B cell (primary cell): ENCODE measurements around the gene TMEM86B. TPM values are rescaled to one million over a fixed set of nuclear protein-coding genes. Genes with fewer than 3 reads are reported as not detected.

Experiments used
- ATAC-seq: fragments of 200-7000 bp; cut with Tn5 transposase; one replicate; pipeline ENCODE4 v1.10.0; 2021; ENCODE audit warnings: low read depth, mild to moderate bottlenecking, moderate number of reproducible peaks, moderate library complexity
- CTCF ChIA-PET: fragments of 350-600 bp; sonication (Branson Sonifier 250); formaldehyde crosslinking; loops from one replicate; lab custom pipeline; 2021; ENCODE audit warnings: antibody characterized with exemption, inconsistent platforms; lab: Charles Lee
- POLR2A ChIA-PET: fragments of 350-600 bp; sonication (Branson Sonifier 250); formaldehyde crosslinking; loops from one replicate; lab custom pipeline; 2021; ENCODE audit warnings: antibody characterized with exemption; lab: Charles Lee
- DNase-seq: peaks from one replicate; pipeline ENCODE4 v3.0.0; 2013
- H2AFZ ChIP-seq: 2 replicates; pipeline ENCODE4 v1.6.1; 2012; ENCODE audit warnings: mild to moderate bottlenecking, low read depth, low read length; ENCODE audit not compliant: insufficient read depth, poor library complexity, severe bottlenecking
- H3K27ac ChIP-seq, 2 donors: 1 replicate in 1 of 2; 2 replicates in 1 of 2; pipeline ENCODE4 v1.5.1; 2012 to 2013; ENCODE audit warnings: low read length in 2 of 2, mild to moderate bottlenecking in 2 of 2, moderate library complexity in 1 of 2
- H3K27me3 ChIP-seq, 4 experiments: fragments of 200-600 bp in 1 of 4; sonication (generic) in 1 of 4; replicated peaks in 1 of 4; 1 replicate in 2 of 4; 2 replicates in 2 of 4; pipeline versions ENCODE4 v1.6.1 to v1.7.0; 2013 to 2016; ENCODE audit warnings: low read length in 3 of 4, mild to moderate bottlenecking in 2 of 4, mixed read lengths in 1 of 4, moderate library complexity in 1 of 4; ENCODE audit not compliant: insufficient read depth in 4 of 4, control insufficient read depth in 3 of 4; ENCODE audit errors: control extremely low read depth in 1 of 4
- H3K36me3 ChIP-seq, 2 experiments: replicated peaks in 1 of 2; 1 replicate in 1 of 2; 2 replicates in 1 of 2; pipeline versions ENCODE4 v1.6.1 to v1.7.1; 2013; ENCODE audit warnings: low read length in 1 of 2; ENCODE audit not compliant: insufficient read depth in 2 of 2, control insufficient read depth in 1 of 2; ENCODE audit errors: control extremely low read depth in 1 of 2, extremely low read depth in 1 of 2
- H3K4me1 ChIP-seq, 2 donors: fragments of 200-600 bp in 1 of 2; sonication (generic) in 1 of 2; 1 replicate in 1 of 2; 2 replicates in 1 of 2; pipeline versions ENCODE4 v1.5.1 to v1.6.1; 2013 to 2017; ENCODE audit warnings: low read length in 2 of 2; ENCODE audit not compliant: control insufficient read depth in 2 of 2, insufficient read depth in 2 of 2
- H3K4me2 ChIP-seq: replicated peaks from 2 replicates; pipeline ENCODE3; 2012; ENCODE audit warnings: mild to moderate bottlenecking, low read depth, low read length; ENCODE audit not compliant: poor library complexity, severe bottlenecking
- H3K4me3 ChIP-seq, 5 experiments: fragments of 200-600 bp in 1 of 5; sonication (generic) in 1 of 5; 1 replicate in 3 of 5; 2 replicates in 2 of 5; pipeline versions ENCODE4 v1.5.1 to v1.7.0; 2011 to 2016; ENCODE audit warnings: low read length in 4 of 5, mild to moderate bottlenecking in 4 of 5, low read depth in 2 of 5, control low read depth in 1 of 5, moderate library complexity in 1 of 5; ENCODE audit not compliant: insufficient read depth in 1 of 5; ENCODE audit errors: control extremely low read depth in 1 of 5, extremely low read depth in 1 of 5
- H3K79me2 ChIP-seq: fragments of 200-600 bp; sonication (generic); one replicate; pipeline ENCODE4 v1.6.0; 2016; ENCODE audit warnings: low read length; ENCODE audit not compliant: control insufficient read depth, insufficient read depth
- H3K9ac ChIP-seq: fragments of 200-600 bp; sonication (generic); 2 replicates; pipeline ENCODE4 v1.6.1; 2017; ENCODE audit warnings: mild to moderate bottlenecking, low read length, moderate library complexity
- H3K9me3 ChIP-seq, 3 donors: one replicate each; pipeline versions ENCODE4 v1.6.1 to v1.7.1; 2013; ENCODE audit warnings: low read length in 2 of 3; ENCODE audit not compliant: control insufficient read depth in 2 of 3, insufficient read depth in 1 of 3; ENCODE audit errors: control extremely low read depth in 1 of 3
- H4K20me1 ChIP-seq: 2 replicates; pipeline ENCODE4 v1.6.0; 2012; ENCODE audit warnings: mild to moderate bottlenecking, low read length; ENCODE audit not compliant: insufficient read depth, control insufficient read depth, poor library complexity, severe bottlenecking
- H3K27ac Mint-ChIP-seq: one replicate; pipeline ENCODE4 v1.8.0; 2021; ENCODE audit warnings: mixed read lengths
- H3K27me3 Mint-ChIP-seq: one replicate; pipeline ENCODE4 v1.8.0; 2021; ENCODE audit warnings: mixed read lengths
- H3K4me1 Mint-ChIP-seq: one replicate; pipeline ENCODE4 v1.8.0; 2021; ENCODE audit warnings: mixed read lengths
- H3K4me3 Mint-ChIP-seq: one replicate; pipeline ENCODE4 v1.8.0; 2021; ENCODE audit warnings: mixed read lengths
- H3K9me3 Mint-ChIP-seq: one replicate; pipeline ENCODE4 v1.8.0; 2022; ENCODE audit warnings: mixed read lengths; ENCODE audit not compliant: insufficient read depth
- EZH2 ChIP-seq: IDR thresholded peaks from 2 replicates; pipeline ENCODE4 v1.6.1; 2012; ENCODE audit warnings: borderline replicate concordance, low read depth, mild to moderate bottlenecking, moderate library complexity, low read length; ENCODE audit not compliant: insufficient read depth, poor library complexity, severe bottlenecking
- WGBS: methylation state at CpG from one replicate; pipeline ENCODE4 v1.1.5; 2013; ENCODE audit warnings: missing lambda C conversion rate; ENCODE audit not compliant: insufficient coverage; 5-methylcytosine and 5-hydroxymethylcytosine counted together
- intact Hi-C: fragments of 100-400 bp; cut with micrococcal nuclease; formaldehyde crosslinking; loops from one replicate; pipeline ENCODE4 v1.10.0; 2022
- polyA plus RNA-seq: library from polyadenylated mRNA; depleted of rRNA; stranded (reverse); fragments of >200 nt; gene quantifications from 2 replicates; pipeline ENCODE4 v1.2.3, GENCODE V29; 2012
- total RNA-seq, 2 donors: library from RNA; stranded (reverse); fragments of 120-200 nt in 1 of 2; gene quantifications; 1 replicate in 1 of 2; 2 replicates in 1 of 2; pipeline versions ENCODE4 v1.2.3 to v1.2.4, GENCODE V29; 2013 to 2022
- TF ChIP-seq, protein P1 (sequence below): fragments of 200-600 bp; IDR thresholded peaks from one replicate; pipeline ENCODE4 v1.8.0; 2022; ENCODE audit warnings: antibody characterized with exemption, mild to moderate bottlenecking

Gene TMEM86B
- total and polyA plus RNA-seq, 2 donors (not counting 1 experiment from before 2014, with no cell fraction given), result 13.6 to 20.7 TPM

DNA sequence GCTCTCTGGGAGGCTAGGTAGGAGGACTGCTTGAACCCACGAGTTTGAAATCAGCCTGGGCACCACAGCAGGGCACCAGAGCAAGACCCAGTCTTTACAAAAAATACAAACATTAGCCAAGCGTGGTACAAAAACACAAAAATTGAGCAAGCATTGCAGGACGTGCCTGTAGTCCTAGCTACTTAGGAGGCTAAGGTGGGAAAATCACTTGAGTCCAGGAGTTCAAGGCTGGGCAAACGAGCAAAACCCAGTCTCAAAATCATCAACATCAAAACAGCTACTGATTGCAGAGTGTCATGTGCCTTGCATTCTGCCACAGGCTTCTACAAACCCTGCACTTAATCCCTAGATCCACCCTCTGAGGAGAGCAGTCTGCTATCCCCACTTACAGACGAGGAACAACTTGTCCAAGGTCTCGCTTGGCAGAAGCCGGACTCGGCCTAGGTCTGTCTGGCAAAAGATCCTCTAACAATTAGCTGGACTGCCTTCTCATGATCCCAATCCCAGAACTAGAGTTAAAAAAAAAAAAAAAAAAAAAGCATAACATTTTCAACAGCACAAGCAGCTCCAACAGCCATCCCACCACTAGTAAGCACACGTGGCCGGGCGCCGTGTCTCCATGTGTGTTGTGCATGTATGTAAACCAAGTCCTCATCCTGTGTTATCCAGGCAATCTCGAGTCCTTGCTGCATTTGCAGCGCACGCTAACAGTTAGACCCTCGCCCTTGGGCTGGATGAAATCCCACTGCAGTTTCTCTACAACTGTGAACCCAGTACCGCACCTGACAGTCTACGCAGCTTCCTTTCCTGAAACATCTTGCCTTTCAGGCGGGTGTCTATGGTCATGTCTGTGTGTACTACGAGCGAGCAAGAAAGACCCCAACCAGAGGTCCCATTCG lies 28.2 kb upstream of the TMEM86B start:
- H3K4me3 Mint-ChIP-seq, result peak overlapping the region; percentile 96
- TF ChIP-seq, protein P1, sequence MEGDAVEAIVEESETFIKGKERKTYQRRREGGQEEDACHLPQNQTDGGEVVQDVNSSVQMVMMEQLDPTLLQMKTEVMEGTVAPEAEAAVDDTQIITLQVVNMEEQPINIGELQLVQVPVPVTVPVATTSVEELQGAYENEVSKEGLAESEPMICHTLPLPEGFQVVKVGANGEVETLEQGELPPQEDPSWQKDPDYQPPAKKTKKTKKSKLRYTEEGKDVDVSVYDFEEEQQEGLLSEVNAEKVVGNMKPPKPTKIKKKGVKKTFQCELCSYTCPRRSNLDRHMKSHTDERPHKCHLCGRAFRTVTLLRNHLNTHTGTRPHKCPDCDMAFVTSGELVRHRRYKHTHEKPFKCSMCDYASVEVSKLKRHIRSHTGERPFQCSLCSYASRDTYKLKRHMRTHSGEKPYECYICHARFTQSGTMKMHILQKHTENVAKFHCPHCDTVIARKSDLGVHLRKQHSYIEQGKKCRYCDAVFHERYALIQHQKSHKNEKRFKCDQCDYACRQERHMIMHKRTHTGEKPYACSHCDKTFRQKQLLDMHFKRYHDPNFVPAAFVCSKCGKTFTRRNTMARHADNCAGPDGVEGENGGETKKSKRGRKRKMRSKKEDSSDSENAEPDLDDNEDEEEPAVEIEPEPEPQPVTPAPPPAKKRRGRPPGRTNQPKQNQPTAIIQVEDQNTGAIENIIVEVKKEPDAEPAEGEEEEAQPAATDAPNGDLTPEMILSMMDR, result no peak
- no peak for TF ChIP-seq EZH2
- no peaks in the 10 kb centered on the region for H3K9me3 Mint-ChIP-seq
- ChIA-PET POLR2A (interaction anchor here (0.6 to 5.2 kb wide), 6 partner anchors 20 to 396 kb away, joined by 4 to 44 read pairs (median 5); partner anchors contain the start of genes HSPBP1 and KMT5C), CTCF (interaction anchor here (1.5 to 5.9 kb wide), 4 partner anchors 9 to 116 kb away, joined by 3 to 56 read pairs (median 12); partner anchors contain the start of genes BRSK1 and HSPBP1)
- intact Hi-C loops, result loop anchor here (10.0 kb wide), 2 partner anchors 348 to 378 kb away; partner anchors contain the start of genes ZNF524 and ZNF865
- no peaks in the 10 kb centered on the region for H3K27me3 Mint-ChIP-seq
- Histone ChIP-seq H2AFZ (no peak overlapping the region), H3K36me3 (no peaks in the 10 kb centered on the region), H4K20me1 (peaks cover 52% of the 10 kb centered on the region), H3K79me2 (peaks cover 76% of the 10 kb centered on the region), H3K27me3 (no peaks in the 10 kb centered on the region), H3K4me2 (peak overlapping the region; percentile 97), H3K4me3 (peak overlapping the region; percentile 55 to 90 (median 80)), H3K9me3 (no peaks in the 10 kb centered on the region), H3K27ac (peak overlapping the region; percentile 87 to 94), H3K4me1 (peaks cover 62 to 71% of the 10 kb centered on the region in 2 donors), H3K9ac (peak overlapping the region; percentile 88)
- 18% methylated on average over 13 of the region's 22 CpGs for WGBS
- DNase-seq (peak; percentile 36), ATAC-seq (no peak)
- H3K4me1 Mint-ChIP-seq, result peaks cover 67% of the 10 kb centered on the region
- H3K27ac Mint-ChIP-seq, result peak overlapping the region; percentile 99
